ENCODE data around the gene TMEM35A. TPM values are rescaled to one million over a fixed set of nuclear protein-coding genes. Genes with fewer than 3 reads are reported as not detected.
A peak's percentile ranks its signal among the peaks of the same experiment; 100 is the strongest.

TMEM35A gene
- total RNA-seq: 1 to 10 TPM in 3 of 4 donors, under 1 TPM in 1; 0.78 to 2.1 (median 1.3) TPM

- 1 to 4% methylated on average over 14 to 22 of the region's 23 CpGs for WGBS, 2 donors
- DNase-seq: peak in 1 of 2 donors; percentile 4
- Histone ChIP-seq H3K27ac (no peak within 1 kb of the TSS), H3K27me3 (no peaks in the 10 kb centered on the region), H3K36me3 (no peaks in the 10 kb centered on the region), H3K4me3 (replicated peaks in 1 of 3) (peak within 1 kb of the TSS in 1 of 3 donors; percentile 9), H3K4me1 (no peaks in the 10 kb centered on the region), H3K9me3 (no peaks in the 10 kb centered on the region)
- intact Hi-C loops (cut with DNase I): no loop called here
- TF ChIP-seq CTCF (IDR thresholded peaks at IDR 0.05) (no peak), POLR2A (IDR thresholded peaks at IDR 0.05) (no peak)
Measured at GRCh38 chrX:101078716-101079598, at the start of gene TMEM35A. TMEM35A (plus strand) TSS chrX:101078879; CDS start chrX:101079003, 124 bp downstream.

- WGBS, 2 donors: 100% methylated on average over 1 of the region's 1 CpG
- no peak overlapping the region for H3K4me3 ChIP-seq (replicated peaks in 1 of 3)
- intact Hi-C loops (cut with DNase I): no loop called here
Measured at GRCh38 chrX:101029665-101030064, 49.0 kb upstream of the TMEM35A start.

GRCh38 chrX:101037231-101037630 is 41.4 kb upstream of the TMEM35A start:
- Histone ChIP-seq H3K27me3 (no peaks in the 10 kb centered on the region), H3K4me3 (replicated peaks in 1 of 3) (no peak overlapping the region), H3K27ac (no peak overlapping the region), H3K9me3 (no peaks in the 10 kb centered on the region), H3K36me3 (no peaks in the 10 kb centered on the region), H3K4me1 (no peaks in the 10 kb centered on the region)
- no peak for DNase-seq
- intact Hi-C loops (cut with DNase I): no loop called here
- TF ChIP-seq POLR2A (IDR thresholded peaks at IDR 0.05): no peak
- no peak for TF ChIP-seq CTCF (IDR thresholded peaks at IDR 0.05)

More at GRCh38 chrX:101029665-101030064, 49.0 kb upstream of the TMEM35A start:
- Histone ChIP-seq H3K36me3 (no peaks in the 10 kb centered on the region), H3K27ac (no peak overlapping the region), H3K9me3 (no peaks in the 10 kb centered on the region), H3K27me3 (no peaks in the 10 kb centered on the region), H3K4me1 (no peaks in the 10 kb centered on the region)
- DNase-seq: no peak
- TF ChIP-seq CTCF (IDR thresholded peaks at IDR 0.05): no peak
- no peak for TF ChIP-seq POLR2A (IDR thresholded peaks at IDR 0.05)

GRCh38 chrX:101040197-101040596 is 38.5 kb upstream of the TMEM35A start:
- Histone ChIP-seq H3K4me3 (replicated peaks in 1 of 3) (no peak overlapping the region), H3K27me3 (no peaks in the 10 kb centered on the region), H3K27ac (no peak overlapping the region), H3K9me3 (no peaks in the 10 kb centered on the region), H3K4me1 (no peaks in the 10 kb centered on the region), H3K36me3 (no peaks in the 10 kb centered on the region)
- no peak for TF ChIP-seq CTCF (IDR thresholded peaks at IDR 0.05)
- no peak for TF ChIP-seq POLR2A (IDR thresholded peaks at IDR 0.05)
- intact Hi-C loops (cut with DNase I): no loop called here
- no peak for DNase-seq
- WGBS, 2 donors: 71 to 96% methylated on average over 4 of the region's 4 CpGs

GRCh38 chrX:101051153-101051548 is 27.5 kb upstream of the TMEM35A start:
- Histone ChIP-seq H3K4me3 (replicated peaks in 1 of 3) (peak overlapping the region in 2 of 3 donors; percentile 47 to 66), H3K27ac (peak overlapping the region; percentile 44 to 80 (median 77)), H3K9me3 (no peaks in the 10 kb centered on the region), H3K4me1 (no peaks in the 10 kb centered on the region), H3K36me3 (no peaks in the 10 kb centered on the region), H3K27me3 (no peaks in the 10 kb centered on the region)
- 3% methylated on average over 3 of the region's 5 CpGs; no CpG with 5 or more reads in 1 of the 2 donors for WGBS, 2 donors
- TF ChIP-seq POLR2A (IDR thresholded peaks at IDR 0.05): no peak
- TF ChIP-seq CTCF (IDR thresholded peaks at IDR 0.05): no peak
- intact Hi-C loops (cut with DNase I): no loop called here
- no peak for DNase-seq

All from thyroid gland (tissue), 4 donors.